B cell (primary cell): ENCODE data around the gene MRPL16. TPM values are rescaled to one million over a fixed set of nuclear protein-coding genes. Genes with fewer than 3 reads are reported as not detected.

Experiments used
- ATAC-seq: fragments of 200-7000 bp; cut with Tn5 transposase; one replicate; pipeline ENCODE4 v1.10.0; 2021; ENCODE audit warnings: low read depth, mild to moderate bottlenecking, moderate number of reproducible peaks, moderate library complexity
- CTCF ChIA-PET: fragments of 350-600 bp; sonication (Branson Sonifier 250); formaldehyde crosslinking; loops from one replicate; lab custom pipeline; 2021; ENCODE audit warnings: antibody characterized with exemption, inconsistent platforms; lab: Charles Lee
- POLR2A ChIA-PET: fragments of 350-600 bp; sonication (Branson Sonifier 250); formaldehyde crosslinking; loops from one replicate; lab custom pipeline; 2021; ENCODE audit warnings: antibody characterized with exemption; lab: Charles Lee
- DNase-seq: peaks from one replicate; pipeline ENCODE4 v3.0.0; 2013
- H2AFZ ChIP-seq: 2 replicates; pipeline ENCODE4 v1.6.1; 2012; ENCODE audit warnings: mild to moderate bottlenecking, low read depth, low read length; ENCODE audit not compliant: insufficient read depth, poor library complexity, severe bottlenecking
- H3K27ac ChIP-seq, 2 donors: 1 replicate in 1 of 2; 2 replicates in 1 of 2; pipeline ENCODE4 v1.5.1; 2012 to 2013; ENCODE audit warnings: low read length in 2 of 2, mild to moderate bottlenecking in 2 of 2, moderate library complexity in 1 of 2
- H3K27me3 ChIP-seq, 4 experiments: fragments of 200-600 bp in 1 of 4; sonication (generic) in 1 of 4; replicated peaks in 1 of 4; 1 replicate in 2 of 4; 2 replicates in 2 of 4; pipeline versions ENCODE4 v1.6.1 to v1.7.0; 2013 to 2016; ENCODE audit warnings: low read length in 3 of 4, mild to moderate bottlenecking in 2 of 4, mixed read lengths in 1 of 4, moderate library complexity in 1 of 4; ENCODE audit not compliant: insufficient read depth in 4 of 4, control insufficient read depth in 3 of 4; ENCODE audit errors: control extremely low read depth in 1 of 4
- H3K36me3 ChIP-seq, 2 experiments: replicated peaks in 1 of 2; 1 replicate in 1 of 2; 2 replicates in 1 of 2; pipeline versions ENCODE4 v1.6.1 to v1.7.1; 2013; ENCODE audit warnings: low read length in 1 of 2; ENCODE audit not compliant: insufficient read depth in 2 of 2, control insufficient read depth in 1 of 2; ENCODE audit errors: control extremely low read depth in 1 of 2, extremely low read depth in 1 of 2
- H3K4me1 ChIP-seq, 2 donors: fragments of 200-600 bp in 1 of 2; sonication (generic) in 1 of 2; 1 replicate in 1 of 2; 2 replicates in 1 of 2; pipeline versions ENCODE4 v1.5.1 to v1.6.1; 2013 to 2017; ENCODE audit warnings: low read length in 2 of 2; ENCODE audit not compliant: control insufficient read depth in 2 of 2, insufficient read depth in 2 of 2
- H3K4me2 ChIP-seq: replicated peaks from 2 replicates; pipeline ENCODE3; 2012; ENCODE audit warnings: mild to moderate bottlenecking, low read depth, low read length; ENCODE audit not compliant: poor library complexity, severe bottlenecking
- H3K4me3 ChIP-seq, 5 experiments: fragments of 200-600 bp in 1 of 5; sonication (generic) in 1 of 5; 1 replicate in 3 of 5; 2 replicates in 2 of 5; pipeline versions ENCODE4 v1.5.1 to v1.7.0; 2011 to 2016; ENCODE audit warnings: low read length in 4 of 5, mild to moderate bottlenecking in 4 of 5, low read depth in 2 of 5, control low read depth in 1 of 5, moderate library complexity in 1 of 5; ENCODE audit not compliant: insufficient read depth in 1 of 5; ENCODE audit errors: control extremely low read depth in 1 of 5, extremely low read depth in 1 of 5
- H3K79me2 ChIP-seq: fragments of 200-600 bp; sonication (generic); one replicate; pipeline ENCODE4 v1.6.0; 2016; ENCODE audit warnings: low read length; ENCODE audit not compliant: control insufficient read depth, insufficient read depth
- H3K9ac ChIP-seq: fragments of 200-600 bp; sonication (generic); 2 replicates; pipeline ENCODE4 v1.6.1; 2017; ENCODE audit warnings: mild to moderate bottlenecking, low read length, moderate library complexity
- H3K9me3 ChIP-seq, 3 donors: one replicate each; pipeline versions ENCODE4 v1.6.1 to v1.7.1; 2013; ENCODE audit warnings: low read length in 2 of 3; ENCODE audit not compliant: control insufficient read depth in 2 of 3, insufficient read depth in 1 of 3; ENCODE audit errors: control extremely low read depth in 1 of 3
- H4K20me1 ChIP-seq: 2 replicates; pipeline ENCODE4 v1.6.0; 2012; ENCODE audit warnings: mild to moderate bottlenecking, low read length; ENCODE audit not compliant: insufficient read depth, control insufficient read depth, poor library complexity, severe bottlenecking
- H3K27ac Mint-ChIP-seq: one replicate; pipeline ENCODE4 v1.8.0; 2021; ENCODE audit warnings: mixed read lengths
- H3K27me3 Mint-ChIP-seq: one replicate; pipeline ENCODE4 v1.8.0; 2021; ENCODE audit warnings: mixed read lengths
- H3K4me1 Mint-ChIP-seq: one replicate; pipeline ENCODE4 v1.8.0; 2021; ENCODE audit warnings: mixed read lengths
- H3K4me3 Mint-ChIP-seq: one replicate; pipeline ENCODE4 v1.8.0; 2021; ENCODE audit warnings: mixed read lengths
- H3K9me3 Mint-ChIP-seq: one replicate; pipeline ENCODE4 v1.8.0; 2022; ENCODE audit warnings: mixed read lengths; ENCODE audit not compliant: insufficient read depth
- CTCF ChIP-seq: fragments of 200-600 bp; IDR thresholded peaks from one replicate; pipeline ENCODE4 v1.8.0; 2022; ENCODE audit warnings: antibody characterized with exemption, mild to moderate bottlenecking
- EZH2 ChIP-seq: IDR thresholded peaks from 2 replicates; pipeline ENCODE4 v1.6.1; 2012; ENCODE audit warnings: borderline replicate concordance, low read depth, mild to moderate bottlenecking, moderate library complexity, low read length; ENCODE audit not compliant: insufficient read depth, poor library complexity, severe bottlenecking
- WGBS: methylation state at CpG from one replicate; pipeline ENCODE4 v1.1.5; 2013; ENCODE audit warnings: missing lambda C conversion rate; ENCODE audit not compliant: insufficient coverage; 5-methylcytosine and 5-hydroxymethylcytosine counted together
- intact Hi-C: fragments of 100-400 bp; cut with micrococcal nuclease; formaldehyde crosslinking; loops from one replicate; pipeline ENCODE4 v1.10.0; 2022
- polyA plus RNA-seq: library from polyadenylated mRNA; depleted of rRNA; stranded (reverse); fragments of >200 nt; gene quantifications from 2 replicates; pipeline ENCODE4 v1.2.3, GENCODE V29; 2012
- total RNA-seq, 2 donors: library from RNA; stranded (reverse); fragments of 120-200 nt in 1 of 2; gene quantifications; 1 replicate in 1 of 2; 2 replicates in 1 of 2; pipeline versions ENCODE4 v1.2.3 to v1.2.4, GENCODE V29; 2013 to 2022

Gene MRPL16
- total and polyA plus RNA-seq, 2 donors (not counting 1 experiment from before 2014, with no cell fraction given), result 38.3 to 41.0 TPM

GRCh38 chr11:59801981-59802638 is 8.5 kb downstream of the MRPL16 start:
- CTCF ChIA-PET, result interaction anchor here (0.6 to 10.2 kb wide), 19 partner anchors 8 to 1356 kb away, joined by 3 to 206 read pairs (median 5); partner anchors contain the start of genes MRPL16, OSBP, PATL1 and STX3
- no peaks in the 10 kb centered on the region for H3K27me3 Mint-ChIP-seq
- no peak for DNase-seq
- no peak for TF ChIP-seq EZH2
- H3K4me1 Mint-ChIP-seq, result no peaks in the 10 kb centered on the region
- no peak overlapping the region for H3K27ac ChIP-seq
- no peak overlapping the region for H3K4me2 ChIP-seq
- POLR2A ChIA-PET, result interaction anchor here (0.6 to 1.0 kb wide), 2 partner anchors 48 to 144 kb away, joined by 3 to 5 read pairs; partner anchors contain the start of gene STX3
- H3K9ac ChIP-seq, result no peak overlapping the region
- ATAC-seq, result no peak
- H3K4me3 Mint-ChIP-seq, result no peak overlapping the region
- no peaks in the 10 kb centered on the region for H3K27me3 ChIP-seq
- 90% methylated on average over 5 of the region's 5 CpGs for WGBS
- no peak overlapping the region for H3K27ac Mint-ChIP-seq
- H3K4me1 ChIP-seq, result no peaks in the 10 kb centered on the region
- H4K20me1 ChIP-seq, result no peaks in the 10 kb centered on the region
- no peaks in the 10 kb centered on the region for H3K9me3 ChIP-seq
- no peak overlapping the region for H3K4me3 ChIP-seq
- no peaks in the 10 kb centered on the region for H3K9me3 Mint-ChIP-seq
- H3K79me2 ChIP-seq, result no peaks in the 10 kb centered on the region
- H3K36me3 ChIP-seq, result peaks cover 0 to 30% of the 10 kb centered on the region in 2 experiments
- intact Hi-C loops, result loop anchor here (1.0 to 10.0 kb wide), 2 partner anchors 265 to 673 kb away; no protein-coding TSS in a partner anchor
- H2AFZ ChIP-seq, result no peak overlapping the region

GRCh38 chr11:59801160-59801706 is 9.3 kb downstream of the MRPL16 start:
- no peaks in the 10 kb centered on the region for H3K9me3 ChIP-seq
- no peak overlapping the region for H3K4me2 ChIP-seq
- Mint-ChIP-seq H3K9me3 (no peaks in the 10 kb centered on the region), H3K27ac (no peak overlapping the region), H3K4me1 (no peaks in the 10 kb centered on the region), H3K4me3 (no peak overlapping the region), H3K27me3 (no peaks in the 10 kb centered on the region)
- intact Hi-C loops, result loop anchor here (10.0 kb wide), 1 partner anchor 674 kb away; no protein-coding TSS in a partner anchor
- TF ChIP-seq EZH2 (no peak), CTCF (no peak)
- H3K9ac ChIP-seq, result no peak overlapping the region
- DNase-seq (no peak), ATAC-seq (no peak)
- no peaks in the 10 kb centered on the region for H4K20me1 ChIP-seq
- H3K27ac ChIP-seq, result no peak overlapping the region
- WGBS, result 92% methylated on average over 2 of the region's 2 CpGs
- ChIA-PET CTCF (interaction anchor here (0.6 to 10.2 kb wide), 20 partner anchors 9 to 264 kb away, joined by 3 to 206 read pairs (median 5); partner anchors contain the start of genes MRPL16, OSBP, PATL1 and STX3), POLR2A (interaction anchor here (1.0 kb wide), 1 partner anchor 47 kb away, joined by 5 read pairs; the partner anchor contains the start of gene STX3)
- no peaks in the 10 kb centered on the region for H3K27me3 ChIP-seq
- H3K4me1 ChIP-seq, result no peaks in the 10 kb centered on the region
- H2AFZ ChIP-seq, result no peak overlapping the region
- no peak overlapping the region for H3K4me3 ChIP-seq
- peaks cover 0 to 21% of the 10 kb centered on the region in 2 experiments for H3K36me3 ChIP-seq
- H3K79me2 ChIP-seq, result no peaks in the 10 kb centered on the region
